Measurements from ENCODE around the gene NCAPD3.
"Not testable (repeated sequence)": the region's sequence is repeated elsewhere in the genome, so short reads cannot be mapped to it uniquely, and the experiment has no call there.

The NCAPD3 gene

DNA sequence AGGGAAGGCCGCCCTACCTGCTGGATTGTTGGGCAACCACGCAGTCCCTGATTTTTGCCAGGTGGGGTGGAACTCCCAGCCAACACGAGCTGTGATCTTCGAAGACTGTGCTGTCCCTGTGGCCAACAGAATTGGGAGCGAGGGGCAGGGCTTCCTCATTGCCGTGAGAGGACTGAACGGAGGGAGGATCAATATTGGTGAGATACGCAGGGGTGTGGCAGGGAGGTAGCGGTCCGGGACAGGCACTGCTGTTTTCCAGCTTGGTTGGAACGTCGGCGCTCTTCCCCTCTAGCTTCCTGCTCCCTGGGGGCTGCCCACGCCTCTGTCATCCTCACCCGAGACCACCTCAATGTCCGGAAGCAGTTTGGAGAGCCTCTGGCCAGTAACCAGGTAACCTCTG, 37.2 kb upstream of the NCAPD3 start:
- no peak overlapping the region for H3K27ac Mint-ChIP-seq
- H3K4me1 Mint-ChIP-seq (ENCODE audit: low read depth in 2 of 2): peaks cover 4 to 7% of the 10 kb centered on the region in 2 donors
- H3K9me3 Mint-ChIP-seq: no peaks in the 10 kb centered on the region
- no peak for ATAC-seq (replicated peaks)
- no peak overlapping the region for H3K4me3 Mint-ChIP-seq
- H3K27me3 Mint-ChIP-seq: no peaks in the 10 kb centered on the region
- no peak for DNase-seq
- peaks cover 26% of the 10 kb centered on the region for H3K36me3 Mint-ChIP-seq (ENCODE audit: insufficient read depth)

DNA sequence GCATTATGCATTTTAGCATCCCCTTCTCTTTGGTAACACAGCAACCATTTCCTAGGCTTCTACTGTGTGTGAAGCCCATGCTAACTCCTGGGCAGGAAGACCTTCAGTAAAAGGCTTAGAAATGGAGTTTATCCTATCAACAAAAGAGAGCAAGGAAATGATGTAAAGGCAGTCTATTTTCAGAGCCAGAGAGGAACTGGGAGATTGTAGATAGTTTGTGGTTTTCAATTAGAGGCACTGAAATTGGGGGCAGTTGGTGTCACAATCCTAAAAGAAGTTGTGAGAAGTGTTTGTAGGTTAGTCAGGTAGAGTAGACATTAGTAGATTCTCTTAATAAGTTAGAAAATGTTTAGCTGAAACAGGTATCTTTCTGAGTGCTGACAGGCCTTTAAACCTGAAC, 36.7 kb upstream of the NCAPD3 start:
- H3K27ac Mint-ChIP-seq: no peak overlapping the region
- no peaks in the 10 kb centered on the region for H3K27me3 Mint-ChIP-seq
- H3K4me1 Mint-ChIP-seq (ENCODE audit: low read depth in 2 of 2): peaks cover 8 to 9% of the 10 kb centered on the region in 2 donors
- DNase-seq (no peak), ATAC-seq (replicated peaks) (no peak)
- no peak overlapping the region for H3K4me3 Mint-ChIP-seq
- no peaks in the 10 kb centered on the region for H3K9me3 Mint-ChIP-seq
- H3K36me3 Mint-ChIP-seq (ENCODE audit: insufficient read depth): peaks cover 26% of the 10 kb centered on the region

DNA sequence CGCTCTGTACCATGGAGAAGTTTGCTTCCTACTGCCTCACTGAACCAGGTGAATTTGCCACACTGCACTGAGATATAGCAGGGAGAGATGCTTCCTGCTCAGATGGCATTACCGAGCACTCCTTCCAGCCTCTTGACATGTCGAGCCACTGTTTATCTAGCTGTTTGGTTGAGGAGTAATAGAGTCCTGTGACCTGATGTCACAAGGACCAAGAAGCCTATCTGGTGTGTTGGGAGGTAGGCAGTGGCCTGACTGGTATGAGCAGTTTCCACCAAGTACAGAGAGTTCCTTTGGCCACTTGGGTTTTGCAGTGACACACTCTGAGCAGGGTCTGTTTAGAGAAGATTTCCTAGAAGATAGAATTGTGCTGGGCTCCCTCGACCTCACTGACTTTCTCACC, 34.8 kb upstream of the NCAPD3 start:
- H3K36me3 Mint-ChIP-seq (ENCODE audit: insufficient read depth): peaks cover 19% of the 10 kb centered on the region
- no peak overlapping the region for H3K27ac Mint-ChIP-seq
- H3K4me1 Mint-ChIP-seq (ENCODE audit: low read depth in 2 of 2): peaks cover 14 to 24% of the 10 kb centered on the region in 2 donors
- no peaks in the 10 kb centered on the region for H3K9me3 Mint-ChIP-seq
- ATAC-seq (replicated peaks): no peak
- H3K4me3 Mint-ChIP-seq: no peak overlapping the region
- no peak for DNase-seq
- H3K27me3 Mint-ChIP-seq: no peaks in the 10 kb centered on the region

DNA sequence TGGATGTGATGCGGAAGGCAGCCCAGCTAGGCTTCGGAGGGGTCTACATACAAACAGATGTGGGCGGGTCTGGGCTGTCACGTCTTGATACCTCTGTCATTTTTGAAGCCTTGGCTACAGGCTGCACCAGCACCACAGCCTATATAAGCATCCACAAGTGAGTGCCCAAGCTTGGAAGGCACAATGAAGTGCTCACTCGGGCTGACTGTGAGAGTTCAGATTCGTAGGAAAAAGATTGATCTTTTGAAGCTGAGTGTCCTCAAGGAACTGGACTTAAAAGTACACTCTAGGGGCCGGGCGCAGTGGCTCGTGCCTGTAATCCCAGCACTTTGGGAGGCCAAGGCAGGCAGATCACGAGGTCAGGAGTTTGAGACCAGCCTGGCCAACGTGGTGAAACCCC, 33.3 kb upstream of the NCAPD3 start:
- ATAC-seq (replicated peaks) (no peak), DNase-seq (no peak)
- Mint-ChIP-seq H3K9me3 (no peaks in the 10 kb centered on the region), H3K4me3 (no peak overlapping the region), H3K27me3 (no peaks in the 10 kb centered on the region), H3K36me3 (ENCODE audit: insufficient read depth) (peaks cover 16% of the 10 kb centered on the region), H3K4me1 (ENCODE audit: low read depth in 2 of 2) (peaks cover 23 to 34% of the 10 kb centered on the region in 2 donors), H3K27ac (no peak overlapping the region)

DNA sequence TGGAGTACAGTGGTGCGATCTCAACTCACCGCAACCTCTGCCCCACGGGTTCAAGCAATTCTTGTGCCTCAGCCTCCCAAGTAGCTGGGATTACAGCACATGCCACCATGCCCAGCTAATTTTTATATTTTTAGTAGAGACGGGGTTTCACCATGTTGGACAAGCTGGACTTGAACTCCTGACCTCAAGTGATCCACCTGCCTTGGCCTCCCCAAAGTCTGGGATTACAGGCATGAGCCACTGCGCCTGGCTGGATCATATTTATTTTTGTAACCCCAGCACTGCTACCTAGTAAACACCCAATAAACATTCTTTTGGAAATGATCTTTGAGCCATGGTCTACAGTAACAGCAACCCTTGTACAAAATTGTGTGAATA, 31.4 kb upstream of the NCAPD3 start:
- H3K4me1 Mint-ChIP-seq (ENCODE audit: low read depth in 2 of 2): peaks cover 21 to 39% of the 10 kb centered on the region in 2 donors
- not testable (repeated sequence) for DNase-seq; H3K27me3 Mint-ChIP-seq; H3K36me3 Mint-ChIP-seq (ENCODE audit: insufficient read depth); H3K9me3 Mint-ChIP-seq; H3K27ac Mint-ChIP-seq; ATAC-seq (replicated peaks)
- H3K4me3 Mint-ChIP-seq: peak overlapping the region in 1 of 2 donors; percentile 99

DNA sequence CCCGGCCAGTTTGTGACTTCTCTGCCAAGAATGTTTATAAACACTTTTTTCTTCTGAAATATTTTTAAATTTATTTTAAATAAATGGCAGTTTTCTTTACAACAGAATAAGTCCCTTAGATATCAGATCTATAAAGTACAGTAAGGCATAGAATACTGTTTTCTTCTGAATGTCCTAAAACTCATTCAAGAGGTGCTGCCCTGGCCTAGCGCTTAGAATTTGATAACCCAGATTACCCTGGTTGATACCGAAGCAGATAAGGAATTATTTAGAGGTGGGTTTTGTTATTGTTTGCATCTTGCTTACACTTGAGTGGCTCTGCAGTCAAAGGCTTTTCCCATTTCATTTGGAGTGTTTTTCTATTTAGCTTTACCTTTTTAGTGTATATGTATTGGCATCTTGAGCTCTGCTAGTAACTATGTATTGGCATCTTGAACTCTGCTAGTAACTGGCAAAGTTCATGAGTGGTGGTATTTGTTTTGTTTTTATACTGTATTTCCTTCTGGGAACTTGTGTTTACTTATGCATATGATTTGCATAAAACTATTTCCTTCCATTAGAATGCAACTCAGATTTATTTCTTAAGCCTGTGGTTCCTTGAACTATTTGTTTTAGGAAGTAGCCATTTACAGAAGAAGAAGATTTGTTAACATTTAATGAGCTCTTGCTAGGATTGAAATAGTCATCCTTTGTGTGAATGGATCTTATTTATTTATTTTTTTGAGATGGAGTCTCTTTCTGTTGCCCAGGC, 30.8 kb upstream of the NCAPD3 start:
- ATAC-seq (replicated peaks): no peak
- Mint-ChIP-seq H3K4me1 (ENCODE audit: low read depth in 2 of 2) (peaks cover 21 to 39% of the 10 kb centered on the region in 2 donors), H3K27ac (peak overlapping the region; percentile 84 to 95), H3K9me3 (no peaks in the 10 kb centered on the region), H3K36me3 (ENCODE audit: insufficient read depth) (peaks cover 9% of the 10 kb centered on the region), H3K27me3 (no peaks in the 10 kb centered on the region), H3K4me3 (peak overlapping the region; percentile 94 to 99)
- DNase-seq: no peak

DNA sequence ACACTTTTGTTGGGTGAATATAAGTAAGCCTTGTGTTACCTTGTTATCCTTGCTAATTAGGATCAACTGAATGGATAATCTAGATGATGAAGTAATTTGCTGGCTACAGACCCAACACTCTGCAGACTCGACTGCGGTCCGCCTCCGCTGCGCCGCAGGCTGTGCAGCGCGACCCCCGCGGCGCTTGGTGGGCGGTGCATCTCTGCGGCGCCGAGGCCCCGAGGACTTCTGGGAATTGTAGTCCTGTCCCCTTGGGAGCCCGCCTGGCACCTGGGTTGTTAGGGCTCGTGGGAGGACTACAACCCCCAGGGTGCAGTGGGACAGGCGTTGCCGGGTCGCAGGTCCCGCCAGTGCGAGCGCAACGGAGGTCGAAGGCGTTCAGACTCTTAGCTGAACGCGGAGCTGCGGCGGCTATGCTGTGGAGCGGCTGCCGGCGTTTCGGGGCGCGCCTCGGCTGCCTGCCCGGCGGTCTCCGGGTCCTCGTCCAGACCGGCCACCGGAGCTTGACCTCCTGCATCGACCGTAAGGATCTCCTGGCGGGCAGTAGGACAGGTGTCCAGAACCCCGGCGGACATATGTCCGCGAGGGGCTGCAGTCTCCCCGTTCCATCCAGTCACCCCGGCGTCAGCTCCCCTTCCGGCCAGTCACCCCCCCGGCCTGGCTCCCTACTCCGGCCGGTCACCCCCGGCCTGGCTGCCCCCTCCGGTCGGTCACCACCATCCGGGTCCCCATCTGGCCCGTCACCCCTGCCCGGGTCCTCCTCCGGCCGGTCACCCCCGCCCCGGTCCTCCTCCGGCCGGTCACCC, 29.6 kb upstream of the NCAPD3 start, which contains the start of the genes ACAD8 and THYN1:
Gene ACAD8 (plus strand): TSS at position 381 of the 806 bp plus-strand sequence. CDS start 33 bp downstream, at position 414.
Gene THYN1 (minus strand): TSS at position 165 of the 806 bp plus-strand sequence. CDS start 470 bp downstream, outside the sequence.
- H3K4me3 Mint-ChIP-seq: peak within 1 kb of the TSS; percentile 94 to 99
- H3K9me3 Mint-ChIP-seq: no peaks in the 10 kb centered on the region
- peaks cover 21 to 39% of the 10 kb centered on the region in 2 donors for H3K4me1 Mint-ChIP-seq (ENCODE audit: low read depth in 2 of 2)
- no peaks in the 10 kb centered on the region for H3K27me3 Mint-ChIP-seq
- peak within 1 kb of the TSS; percentile 84 to 95 for H3K27ac Mint-ChIP-seq
- peaks cover 15% of the 10 kb centered on the region for H3K36me3 Mint-ChIP-seq (ENCODE audit: insufficient read depth)
- peak; percentile 94 for DNase-seq
- peak; percentile 99 for ATAC-seq (replicated peaks)

DNA sequence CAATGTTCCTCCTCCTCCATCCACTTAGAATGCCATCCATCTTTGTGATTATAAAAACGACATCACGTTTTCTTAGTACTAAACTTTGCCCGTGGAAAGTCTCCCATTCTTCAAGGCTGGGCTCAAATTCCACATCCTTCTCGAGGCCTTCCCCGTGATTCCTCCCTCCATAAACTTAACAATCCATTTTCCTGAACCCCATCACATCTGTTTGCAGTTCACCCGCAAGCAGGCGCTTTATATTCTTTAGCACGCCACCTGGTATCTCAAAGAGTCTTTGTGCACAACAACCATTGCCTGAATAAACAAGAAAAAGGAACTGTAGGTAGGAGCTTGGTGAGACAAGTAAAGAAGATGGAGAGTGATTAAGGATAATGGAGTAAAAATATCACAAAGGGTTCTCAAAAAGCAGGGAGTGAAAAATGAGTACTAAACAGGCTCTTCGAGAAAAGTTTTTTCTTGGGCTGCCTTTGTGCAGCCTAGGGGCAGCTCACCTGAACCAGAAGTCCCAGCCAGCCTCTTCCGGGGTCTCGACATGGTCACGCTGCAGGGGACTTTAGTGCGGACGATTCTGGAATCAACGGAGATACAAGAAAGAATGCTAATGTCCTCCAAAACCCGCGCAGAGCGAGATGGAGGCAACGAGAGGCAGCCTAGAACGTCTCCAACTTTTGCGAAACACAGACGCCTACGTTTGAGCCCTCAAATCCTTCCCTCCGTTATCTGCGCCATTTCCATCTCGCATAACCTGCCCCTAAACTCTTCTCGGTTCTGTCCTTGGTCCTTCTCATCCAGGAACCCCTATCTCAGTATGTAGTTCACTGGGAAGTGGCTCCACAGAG, 28.8 kb upstream of the NCAPD3 start:
- Mint-ChIP-seq H3K4me3 (peak overlapping the region; percentile 94 to 99), H3K9me3 (no peaks in the 10 kb centered on the region), H3K36me3 (ENCODE audit: insufficient read depth) (peaks cover 22% of the 10 kb centered on the region), H3K27me3 (no peaks in the 10 kb centered on the region), H3K4me1 (ENCODE audit: low read depth in 2 of 2) (peaks cover 21 to 39% of the 10 kb centered on the region in 2 donors), H3K27ac (peak overlapping the region; percentile 84 to 95)
- ATAC-seq (replicated peaks) (peak; percentile 18), DNase-seq (peak in 1 of 3 experiments; percentile 15)

DNA sequence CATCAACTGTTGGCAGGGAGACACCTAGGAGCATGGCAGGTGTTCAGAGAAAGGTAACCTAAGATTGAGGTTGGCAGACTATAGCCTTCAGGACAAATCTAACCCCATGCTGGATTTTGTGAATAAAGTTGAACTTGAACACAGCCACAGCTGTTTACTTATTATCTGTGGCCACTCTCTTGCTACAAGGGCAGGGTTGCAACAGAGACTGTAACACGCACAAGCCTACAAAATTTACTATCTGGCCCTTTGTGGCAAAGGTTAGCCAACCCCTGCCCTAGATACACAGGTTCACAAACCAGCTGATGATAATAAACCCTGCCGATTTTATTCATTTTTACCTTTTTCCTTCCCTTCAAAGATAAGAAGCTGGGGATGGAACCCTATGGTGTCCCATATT, 26.9 kb upstream of the NCAPD3 start:
- no peak for DNase-seq
- no peak overlapping the region for H3K27ac Mint-ChIP-seq

DNA sequence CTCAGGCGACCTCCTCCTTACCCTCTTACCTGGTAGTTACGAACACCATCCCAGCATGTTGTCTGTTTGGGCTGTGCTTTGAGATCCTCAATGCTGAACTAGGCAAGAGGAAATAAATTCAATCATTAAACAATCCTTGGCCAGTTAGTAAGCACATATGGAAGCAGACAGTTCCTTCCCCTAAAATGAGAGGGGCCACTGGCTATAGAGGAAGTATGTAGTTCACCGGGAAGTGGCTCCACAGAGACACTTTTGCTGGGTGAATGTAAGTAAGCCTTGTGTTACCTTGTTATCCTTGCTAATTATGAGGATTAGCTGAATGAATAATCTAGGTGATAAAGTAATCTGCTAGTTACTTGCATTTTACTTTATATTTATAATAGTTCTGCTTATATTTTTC, 26.5 kb upstream of the NCAPD3 start:
- H3K4me1 Mint-ChIP-seq (ENCODE audit: low read depth in 2 of 2): peaks cover 16 to 32% of the 10 kb centered on the region in 2 donors
- no peak for ATAC-seq (replicated peaks)
- no peaks in the 10 kb centered on the region for H3K9me3 Mint-ChIP-seq
- no peak overlapping the region for H3K27ac Mint-ChIP-seq
- H3K4me3 Mint-ChIP-seq: no peak overlapping the region
- no peaks in the 10 kb centered on the region for H3K27me3 Mint-ChIP-seq
- no peak for DNase-seq
- H3K36me3 Mint-ChIP-seq (ENCODE audit: insufficient read depth): peaks cover 30% of the 10 kb centered on the region

More for the DNA sequence above, 26.9 kb upstream of the NCAPD3 start:
- Mint-ChIP-seq H3K27me3 (no peaks in the 10 kb centered on the region), H3K9me3 (no peaks in the 10 kb centered on the region), H3K4me1 (ENCODE audit: low read depth in 2 of 2) (peaks cover 18 to 35% of the 10 kb centered on the region in 2 donors), H3K4me3 (no peak overlapping the region), H3K36me3 (ENCODE audit: insufficient read depth) (peaks cover 28% of the 10 kb centered on the region)
- ATAC-seq (replicated peaks): no peak

DNA sequence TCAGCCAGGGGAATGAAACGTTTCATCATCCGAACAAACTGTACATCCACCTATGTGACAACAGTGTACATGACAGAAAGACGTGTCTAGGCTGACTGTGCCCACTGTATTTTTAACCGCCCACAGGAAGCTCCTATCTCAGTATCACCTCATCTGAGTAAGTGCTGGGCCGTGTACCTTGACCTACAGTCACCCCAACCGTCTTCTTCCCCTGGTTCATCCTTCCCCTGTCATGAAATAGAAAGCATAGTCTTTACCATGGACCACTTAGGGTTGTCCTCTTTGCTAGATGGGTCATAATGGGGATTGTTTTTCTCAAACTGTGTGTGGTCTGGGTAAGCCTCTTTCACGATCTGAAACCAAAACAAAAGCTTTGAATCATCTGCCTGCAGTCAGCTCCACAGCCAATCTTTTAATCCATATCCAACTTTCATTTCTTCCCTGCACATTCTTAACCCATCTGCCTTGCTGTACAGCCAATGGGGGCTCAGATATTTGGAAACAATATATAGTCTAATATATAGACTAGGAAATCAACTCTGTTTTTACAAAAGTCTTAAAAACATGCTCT, 25.2 kb upstream of the NCAPD3 start:
- Mint-ChIP-seq H3K4me3 (no peak overlapping the region), H3K27ac (peak overlapping the region in 1 of 2 donors; percentile 85), H3K27me3 (no peaks in the 10 kb centered on the region), H3K9me3 (no peaks in the 10 kb centered on the region), H3K36me3 (ENCODE audit: insufficient read depth) (peaks cover 41% of the 10 kb centered on the region), H3K4me1 (ENCODE audit: low read depth in 2 of 2) (peaks cover 12 to 21% of the 10 kb centered on the region in 2 donors)
- DNase-seq: no peak
- ATAC-seq (replicated peaks): no peak

DNA sequence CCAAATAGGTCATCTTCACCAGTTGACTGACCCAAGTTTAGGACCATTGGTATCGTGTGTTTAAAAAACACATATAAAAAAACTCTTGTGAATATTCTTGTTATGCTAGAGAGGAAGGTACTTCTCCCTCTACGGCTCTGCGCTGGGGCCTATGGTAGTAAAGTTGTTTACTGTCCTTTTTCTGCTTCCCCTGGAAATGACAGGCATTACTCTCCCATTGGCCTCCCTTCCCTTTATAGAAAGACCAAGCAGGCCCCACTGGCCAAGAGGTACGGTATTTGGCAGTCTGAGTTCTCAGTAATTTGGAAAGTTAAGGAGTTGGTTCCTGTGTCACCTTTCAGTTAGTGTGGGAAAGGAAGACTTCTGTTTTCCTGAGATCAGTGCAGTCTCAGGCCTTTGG, 22.9 kb upstream of the NCAPD3 start:
- Mint-ChIP-seq H3K27ac (peak overlapping the region in 1 of 2 donors; percentile 29), H3K9me3 (no peaks in the 10 kb centered on the region), H3K4me3 (no peak overlapping the region), H3K4me1 (ENCODE audit: low read depth in 2 of 2) (peaks cover 0 to 4% of the 10 kb centered on the region in 2 donors), H3K36me3 (ENCODE audit: insufficient read depth) (peaks cover 54% of the 10 kb centered on the region), H3K27me3 (no peaks in the 10 kb centered on the region)
- DNase-seq (no peak), ATAC-seq (replicated peaks) (no peak)

DNA sequence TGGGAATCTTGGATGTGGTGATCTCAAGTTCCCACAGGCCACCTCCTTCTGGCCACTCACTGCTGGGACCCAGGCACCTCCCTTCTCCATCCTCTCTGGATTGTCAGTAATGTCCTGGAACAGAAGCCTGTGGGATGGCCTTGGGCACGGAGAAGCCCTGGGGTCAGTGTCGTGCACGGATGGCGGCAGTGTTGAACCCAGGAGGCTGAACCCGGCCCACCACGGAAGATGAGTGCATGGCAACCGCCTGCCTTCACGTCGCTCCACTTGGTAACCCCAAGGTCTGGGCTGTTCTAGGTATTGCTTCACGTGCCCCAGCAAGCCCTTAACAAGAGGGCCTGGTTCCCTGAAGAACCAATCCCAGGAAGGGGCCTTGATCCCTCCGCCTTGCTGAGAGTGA, 22.3 kb upstream of the NCAPD3 start:
- Mint-ChIP-seq H3K36me3 (ENCODE audit: insufficient read depth) (peaks cover 57% of the 10 kb centered on the region), H3K27me3 (no peaks in the 10 kb centered on the region), H3K27ac (peak overlapping the region in 1 of 2 donors; percentile 29), H3K9me3 (no peaks in the 10 kb centered on the region), H3K4me3 (no peak overlapping the region), H3K4me1 (ENCODE audit: low read depth in 2 of 2) (no peaks in the 10 kb centered on the region)
- DNase-seq (no peak), ATAC-seq (replicated peaks) (no peak)
